ENCODE data around the gene FIBCD1. TPM values are rescaled to one million over a fixed set of nuclear protein-coding genes. Genes with fewer than 3 reads are reported as not detected.

FIBCD1 gene
- total RNA-seq, 1 donor from 2014 or later = 0.20 TPM

GRCh38 chr9:130893341-130894101, 45.5 kb downstream of the FIBCD1 start:
- ATAC-seq = peak; percentile 76

- ATAC-seq = no peak
Observed at GRCh38 chr9:130892477-130893304, 46.4 kb downstream of the FIBCD1 start.

GRCh38 chr9:130891688-130892476, 47.2 kb downstream of the FIBCD1 start:
- ATAC-seq = no peak

GRCh38 chr9:130890870-130891687, 48.0 kb downstream of the FIBCD1 start:
- no peak for ATAC-seq

- no peak for ATAC-seq
Observed at GRCh38 chr9:130890124-130890523, 48.9 kb downstream of the FIBCD1 start.

- no peak for ATAC-seq
Observed at GRCh38 chr9:130888146-130888885, 50.7 kb downstream of the FIBCD1 start.

- no peak for ATAC-seq
Observed at GRCh38 chr9:130887494-130888144, 51.4 kb downstream of the FIBCD1 start.

GRCh38 chr9:130886981-130887380, 52.1 kb downstream of the FIBCD1 start:
- ATAC-seq = no peak

- peak; percentile 72 for ATAC-seq
Observed at GRCh38 chr9:130885484-130886375, 53.3 kb downstream of the FIBCD1 start.

- no peak for ATAC-seq
Observed at GRCh38 chr9:130884542-130885483, 54.2 kb downstream of the FIBCD1 start.

GRCh38 chr9:130884111-130884531, 54.9 kb downstream of the FIBCD1 start:
- ATAC-seq = no peak

- no peak for ATAC-seq
Observed at GRCh38 chr9:130883479-130883878, 55.6 kb downstream of the FIBCD1 start.

- no peak for ATAC-seq
Observed at GRCh38 chr9:130882696-130883225, 56.3 kb downstream of the FIBCD1 start.

- ATAC-seq = no peak
Observed at GRCh38 chr9:130881516-130881915, 57.5 kb downstream of the FIBCD1 start.

- no peak for ATAC-seq
Observed at GRCh38 chr9:130880599-130881220, 58.3 kb downstream of the FIBCD1 start.

GRCh38 chr9:130879863-130880411, 59.1 kb downstream of the FIBCD1 start:
- ATAC-seq = no peak

- no peak for ATAC-seq
Observed at GRCh38 chr9:130878295-130878694, 60.8 kb downstream of the FIBCD1 start.

All from esophagus mucosa (tissue), 1 donor.